HG03066 (cell line): ENCODE data around the gene OR51G2.

Experiments used
- ATAC-seq: cut with Tn5 transposase; IDR thresholded peaks from one replicate; pipeline ENCODE4 v1.9.1; 2021; ENCODE audit warnings: low read depth; ENCODE audit not compliant: unreplicated experiment

Gene OR51G2

GRCh38 chr11:4881188-4881587 lies 38.0 kb downstream of the OR51G2 start:
- ATAC-seq, result no peak

DNA sequence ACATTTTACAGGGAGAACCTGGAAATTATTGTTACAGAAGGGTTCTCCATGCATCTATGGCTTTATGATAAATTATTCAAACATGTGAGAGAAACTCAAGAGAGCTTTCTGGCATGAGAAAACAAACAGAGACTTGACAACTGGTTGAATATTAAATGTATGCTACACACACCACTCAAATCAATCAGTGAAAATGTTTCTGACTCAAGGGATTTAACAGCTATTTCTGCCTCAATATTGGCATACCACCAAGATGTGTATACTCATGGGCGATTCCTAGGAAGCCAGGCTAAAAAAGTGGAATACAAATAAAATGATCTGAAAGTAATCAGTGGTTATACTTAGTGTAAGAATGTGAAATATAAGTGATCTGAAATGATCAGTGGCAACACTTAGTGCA lies 53.3 kb downstream of the OR51G2 start:
- ATAC-seq, result no peak

GRCh38 chr11:4863876-4864275 lies 55.3 kb downstream of the OR51G2 start:
- ATAC-seq, result no peak
